T-helper 17 cell (primary cell): ENCODE results near the gene METTL2B. TPM values are rescaled to one million over a fixed set of nuclear protein-coding genes. Genes with fewer than 3 reads are reported as not detected.
"Not testable (repeated sequence)": the region's sequence is repeated elsewhere in the genome, so short reads cannot be mapped to it uniquely, and the experiment has no call there.

Source experiments
- ATAC-seq: fragments of 150-1000 bp; cut with Tn5 transposase; 2 replicates; pipeline ENCODE4 v1.10.0; 2021; ENCODE audit warnings: mild to moderate bottlenecking, moderate library complexity
- DNase-seq, 3 donors: peaks; one replicate each; pipeline versions ENCODE4 v3.0.0 to v3.0.0-alpha.2; 2020 to 2021
- H3K9me3 ChIP-seq: one replicate; pipeline ENCODE4 v1.7.0; 2013; ENCODE audit warnings: low read length, mild to moderate bottlenecking; ENCODE audit not compliant: control insufficient read depth, poor library complexity, severe bottlenecking
- H3K27ac Mint-ChIP-seq: one replicate; pipeline ENCODE4 v1.8.0; 2022; ENCODE audit warnings: mild to moderate bottlenecking, moderate library complexity, mixed read lengths
- H3K27me3 Mint-ChIP-seq: one replicate; pipeline ENCODE4 v1.8.0; 2022; ENCODE audit warnings: mixed read lengths
- H3K36me3 Mint-ChIP-seq: one replicate; pipeline ENCODE4 v1.8.0; 2022; ENCODE audit warnings: low read depth, mixed read lengths
- H3K4me1 Mint-ChIP-seq: one replicate; pipeline ENCODE4 v1.8.0; 2022; ENCODE audit warnings: mild to moderate bottlenecking, mixed read lengths
- H3K4me3 Mint-ChIP-seq: one replicate; pipeline ENCODE4 v1.8.0; 2022; ENCODE audit warnings: mild to moderate bottlenecking, moderate library complexity, mixed read lengths
- total RNA-seq, 4 donors: library from RNA in 2 of 4; stranded (reverse) in 2 of 4; gene quantifications; one replicate each; pipeline ENCODE4 v1.2.3 and lab custom pipeline; 2022 to 2026

METTL2B gene
- total RNA-seq, 2 donors from 2014 or later = 15.8 to 19.9 TPM

DNA sequence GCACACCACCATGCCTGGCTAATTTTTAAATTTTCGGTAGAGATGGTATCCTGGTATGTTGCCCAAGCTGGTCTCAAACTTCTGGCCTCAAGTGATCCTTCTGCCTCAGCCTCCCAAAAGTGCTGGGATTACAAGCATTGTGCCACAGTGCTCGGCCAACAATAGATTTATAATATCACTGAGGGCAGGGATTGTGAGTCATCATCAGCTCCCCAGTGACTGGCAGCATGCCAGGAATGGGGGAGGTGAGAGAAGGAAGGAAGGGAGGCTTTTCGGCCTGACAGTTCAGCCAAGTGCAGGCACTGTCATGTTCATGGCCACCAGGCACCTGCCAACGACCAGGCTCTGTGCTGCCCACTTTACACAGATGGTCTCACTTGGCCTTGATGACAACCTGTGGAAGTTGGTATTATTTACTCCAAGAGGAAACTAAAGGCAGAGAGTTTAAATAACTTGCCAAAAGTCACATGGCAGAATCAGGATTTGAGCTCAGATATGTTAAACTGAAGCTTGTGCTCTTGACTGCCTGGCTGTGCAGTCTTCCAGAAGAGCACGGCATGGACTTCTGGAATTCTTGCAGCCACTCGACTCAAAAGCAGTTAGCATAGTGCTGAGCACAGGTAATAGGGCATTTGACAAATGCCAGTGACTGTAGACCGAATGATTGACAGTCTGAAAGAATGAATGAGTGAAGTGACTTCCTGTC is 46.8 kb downstream of the METTL2B start:
- not testable (repeated sequence) for H3K4me1 Mint-ChIP-seq, H3K4me3 Mint-ChIP-seq, H3K9me3 ChIP-seq, H3K27me3 Mint-ChIP-seq, H3K36me3 Mint-ChIP-seq
- peak; percentile 83 for ATAC-seq
- DNase-seq = peak; percentile 49 to 66 (median 57)
- peak overlapping the region; percentile 80 for H3K27ac Mint-ChIP-seq

DNA sequence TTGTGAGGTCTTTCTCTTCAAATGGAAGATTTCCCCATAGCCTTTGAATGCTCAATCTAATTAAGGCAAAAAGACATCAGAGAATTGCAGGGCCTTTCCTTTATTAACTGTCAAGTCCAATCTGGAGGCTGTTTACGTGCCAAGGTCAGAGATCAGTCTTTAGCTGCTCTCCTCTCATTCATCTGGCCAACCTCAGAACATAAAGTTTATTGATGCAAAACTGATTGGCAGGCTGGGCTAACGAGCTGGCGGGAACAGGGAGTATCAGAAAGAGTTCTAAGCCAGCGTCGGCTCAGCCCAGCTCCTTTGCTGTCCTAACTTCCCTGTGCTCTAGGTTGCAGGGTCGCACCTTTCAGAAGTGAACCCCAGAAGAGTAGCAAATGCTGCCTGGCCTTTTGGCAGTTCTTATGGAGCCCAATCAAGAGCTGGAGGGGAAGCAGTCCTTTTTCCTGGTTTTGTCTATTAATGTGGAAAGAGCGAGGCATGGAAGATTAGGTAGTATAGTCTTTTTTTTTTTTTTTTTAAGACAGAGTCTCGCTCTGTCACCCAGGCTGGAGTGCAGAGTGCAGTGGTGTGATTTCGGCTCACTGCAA is 47.5 kb downstream of the METTL2B start:
- not testable (repeated sequence) for ATAC-seq, H3K9me3 ChIP-seq, DNase-seq, H3K27me3 Mint-ChIP-seq, H3K4me1 Mint-ChIP-seq, H3K4me3 Mint-ChIP-seq, H3K27ac Mint-ChIP-seq, H3K36me3 Mint-ChIP-seq

DNA sequence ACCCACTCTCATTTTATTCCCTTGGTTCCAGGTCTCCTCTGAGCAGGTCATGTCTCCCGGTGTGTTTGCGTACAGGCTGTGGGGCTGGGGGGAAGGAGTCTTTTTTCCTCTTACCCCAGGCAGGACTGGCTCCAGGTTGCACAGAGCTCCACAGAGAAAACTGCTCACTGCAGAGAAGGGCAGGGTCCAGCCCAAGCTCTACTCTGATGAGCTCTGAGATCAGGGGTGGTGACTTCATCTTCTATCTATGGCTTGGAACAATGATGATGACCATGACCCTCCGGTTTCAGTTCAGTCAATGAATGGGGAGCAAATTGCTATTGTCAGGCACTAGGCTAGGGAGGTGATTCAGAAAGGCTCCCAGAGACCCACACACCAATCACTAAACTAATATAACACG is 49.0 kb downstream of the METTL2B start:
- not testable (repeated sequence) for DNase-seq, H3K9me3 ChIP-seq, H3K27me3 Mint-ChIP-seq, ATAC-seq, H3K4me3 Mint-ChIP-seq, H3K36me3 Mint-ChIP-seq
- Mint-ChIP-seq H3K4me1 (peaks cover 11% of the 10 kb centered on the region), H3K27ac (peak overlapping the region; percentile 11)

DNA sequence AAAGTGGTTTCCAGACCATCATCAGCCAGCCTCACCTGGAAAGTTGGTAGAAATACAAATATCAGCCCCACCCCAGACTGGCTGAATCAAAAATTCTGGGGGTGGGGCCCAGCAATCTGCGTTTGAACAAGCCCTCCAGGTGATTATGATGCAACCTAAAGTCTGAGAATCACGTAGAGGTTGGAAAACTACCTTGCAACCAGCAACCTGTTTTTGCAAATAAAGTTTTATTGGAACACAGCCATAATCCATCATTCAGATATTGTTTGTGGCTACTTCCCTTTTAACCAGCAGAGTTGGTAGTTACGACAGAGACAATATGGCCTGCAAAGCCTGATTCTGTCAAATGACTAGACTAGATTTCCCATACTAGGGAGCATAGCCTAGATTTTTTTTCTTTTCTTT is 49.5 kb downstream of the METTL2B start:
- ATAC-seq, H3K9me3 ChIP-seq, H3K27me3 Mint-ChIP-seq, H3K4me3 Mint-ChIP-seq, DNase-seq, H3K27ac Mint-ChIP-seq, H3K36me3 Mint-ChIP-seq: not testable (repeated sequence)
- peaks cover 11% of the 10 kb centered on the region for H3K4me1 Mint-ChIP-seq

DNA sequence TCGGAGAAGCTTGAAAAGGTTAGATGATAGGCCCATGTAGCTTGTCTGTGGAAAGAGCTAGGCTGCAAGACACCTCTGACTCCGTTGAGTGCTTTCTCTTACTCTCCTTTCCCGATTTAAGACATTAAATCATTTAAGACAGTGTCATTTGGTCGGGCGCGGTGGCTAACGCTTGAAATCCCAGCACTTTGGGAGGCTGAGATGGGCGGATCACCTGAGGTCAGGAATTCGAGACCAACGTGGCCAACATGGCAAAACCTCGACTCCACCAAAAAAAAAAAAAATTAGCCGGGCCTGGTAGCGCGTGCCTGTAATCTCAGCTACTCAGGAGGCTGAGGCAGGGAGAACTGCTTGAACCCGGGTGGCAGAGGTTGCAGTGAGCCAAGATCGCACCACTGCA is 52.6 kb downstream of the METTL2B start:
- Mint-ChIP-seq H3K4me3 (peak overlapping the region; percentile 62), H3K4me1 (peaks cover 17% of the 10 kb centered on the region), H3K27ac (peak overlapping the region; percentile 80)
- H3K9me3 ChIP-seq, DNase-seq, ATAC-seq, H3K36me3 Mint-ChIP-seq, H3K27me3 Mint-ChIP-seq: not testable (repeated sequence)

DNA sequence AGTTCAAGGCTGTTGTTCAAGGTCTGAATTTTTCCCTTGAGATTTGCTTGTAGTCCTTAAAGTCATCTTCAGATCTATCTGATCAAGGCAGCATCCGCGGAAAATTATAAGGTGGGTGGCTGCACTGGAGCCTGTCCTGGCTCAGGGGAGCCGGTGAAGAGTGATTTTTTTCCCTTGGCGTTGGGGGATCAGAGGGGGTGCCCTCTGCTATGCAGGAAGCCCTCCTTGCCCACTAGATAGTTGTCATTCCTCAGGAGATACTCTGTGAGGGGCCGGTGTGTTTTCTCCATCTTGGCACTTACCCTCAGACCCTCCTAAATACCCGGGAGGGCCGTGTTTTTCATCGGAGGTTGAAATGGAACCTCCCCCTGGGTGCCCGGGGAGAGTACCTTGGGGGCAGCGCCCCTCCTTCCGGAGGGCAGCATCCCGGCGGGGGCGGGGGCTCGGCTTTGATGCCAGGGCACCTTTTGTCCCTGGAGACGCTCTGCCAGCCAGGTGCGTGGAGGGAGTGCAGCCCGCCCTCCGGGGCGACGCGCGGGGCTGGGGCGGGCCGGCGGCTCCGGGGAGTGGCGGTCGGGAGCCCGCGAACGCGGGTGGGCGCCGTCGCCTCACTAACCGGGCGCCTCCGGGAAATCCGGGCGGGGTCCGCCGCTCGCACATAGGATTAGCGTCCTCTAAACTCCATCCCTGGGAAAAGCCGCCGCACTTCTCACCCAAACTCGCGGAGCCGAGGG is 53.7 kb downstream of the METTL2B start:
- peak overlapping the region; percentile 80 for H3K27ac Mint-ChIP-seq
- ATAC-seq (peak; percentile 52), DNase-seq (peak; percentile 38 to 54 (median 52))
- not testable (repeated sequence) for H3K36me3 Mint-ChIP-seq, H3K27me3 Mint-ChIP-seq, H3K9me3 ChIP-seq
- H3K4me1 Mint-ChIP-seq = peaks cover 19% of the 10 kb centered on the region
- H3K4me3 Mint-ChIP-seq = peak overlapping the region; percentile 85

DNA sequence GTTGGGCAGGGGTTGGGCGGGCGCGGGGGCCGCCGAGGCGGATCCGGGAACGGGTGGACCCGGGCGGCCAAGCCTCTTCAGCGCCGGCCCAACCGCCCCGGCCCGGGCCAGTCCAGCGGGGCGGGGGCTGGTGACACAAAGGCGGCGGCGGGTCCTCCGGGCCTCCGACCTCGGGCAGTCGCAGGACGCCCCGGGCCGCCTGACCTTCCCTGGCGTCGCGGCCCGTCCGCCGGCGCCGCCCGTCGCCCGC is 54.2 kb downstream of the METTL2B start:
- H3K4me3 Mint-ChIP-seq = peak overlapping the region; percentile 89

DNA sequence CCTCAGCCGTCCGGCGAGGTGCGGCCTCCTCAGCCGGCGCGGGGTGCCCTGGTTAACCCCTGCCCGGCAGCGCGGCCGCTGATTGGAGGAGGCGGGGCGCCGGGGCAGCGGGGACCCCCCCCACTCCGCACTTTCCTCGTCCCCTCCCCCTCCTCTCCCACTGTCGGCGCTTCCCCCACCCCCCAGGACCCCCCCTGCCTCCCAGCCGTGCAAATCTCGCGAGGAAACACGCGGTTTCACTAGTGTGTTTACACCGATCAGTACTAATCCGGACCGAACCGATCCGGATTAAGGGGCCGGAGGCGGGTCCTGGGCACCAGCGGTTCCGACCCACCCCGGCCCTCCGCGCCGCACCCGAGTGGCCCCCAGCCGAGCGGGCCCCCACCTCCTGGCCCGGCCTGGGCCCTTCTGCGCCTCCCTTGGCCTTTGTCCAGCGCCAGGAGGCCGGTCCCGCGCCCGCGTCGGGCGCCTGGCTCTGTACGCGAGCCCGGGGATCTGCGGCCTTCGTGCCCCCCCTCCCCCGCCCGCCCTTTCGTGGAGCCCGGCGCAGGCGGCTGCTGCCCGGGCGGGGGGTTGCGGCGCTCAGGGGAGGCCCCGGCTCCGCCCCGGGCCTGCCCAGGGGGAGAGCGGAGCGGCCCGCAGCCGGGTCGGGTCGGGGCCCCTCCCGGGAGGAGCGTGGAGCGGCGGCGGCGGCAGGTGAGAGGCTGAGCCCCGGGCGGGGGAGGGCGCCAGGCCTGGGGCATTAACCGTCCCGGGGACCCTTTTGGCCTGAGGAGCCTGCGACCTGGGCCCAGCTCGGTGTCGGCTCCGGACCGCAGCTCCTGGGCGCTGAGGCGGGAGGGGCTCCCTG is 54.8 kb downstream of the METTL2B start:
- Mint-ChIP-seq H3K4me1 (peaks cover 21% of the 10 kb centered on the region), H3K4me3 (peak overlapping the region; percentile 89)
- DNase-seq = peak; percentile 57 to 75 (median 60)
- ATAC-seq = peak; percentile 80
- H3K27me3 Mint-ChIP-seq, H3K9me3 ChIP-seq, H3K27ac Mint-ChIP-seq, H3K36me3 Mint-ChIP-seq: not testable (repeated sequence)

More for the DNA sequence above, 54.2 kb downstream of the METTL2B start:
- peaks cover 21% of the 10 kb centered on the region for H3K4me1 Mint-ChIP-seq
- no peak overlapping the region for H3K27ac Mint-ChIP-seq
- H3K9me3 ChIP-seq = no peaks in the 10 kb centered on the region
- no peak for DNase-seq
- H3K36me3 Mint-ChIP-seq = no peaks in the 10 kb centered on the region
- H3K27me3 Mint-ChIP-seq = no peaks in the 10 kb centered on the region
- ATAC-seq = no peak

DNA sequence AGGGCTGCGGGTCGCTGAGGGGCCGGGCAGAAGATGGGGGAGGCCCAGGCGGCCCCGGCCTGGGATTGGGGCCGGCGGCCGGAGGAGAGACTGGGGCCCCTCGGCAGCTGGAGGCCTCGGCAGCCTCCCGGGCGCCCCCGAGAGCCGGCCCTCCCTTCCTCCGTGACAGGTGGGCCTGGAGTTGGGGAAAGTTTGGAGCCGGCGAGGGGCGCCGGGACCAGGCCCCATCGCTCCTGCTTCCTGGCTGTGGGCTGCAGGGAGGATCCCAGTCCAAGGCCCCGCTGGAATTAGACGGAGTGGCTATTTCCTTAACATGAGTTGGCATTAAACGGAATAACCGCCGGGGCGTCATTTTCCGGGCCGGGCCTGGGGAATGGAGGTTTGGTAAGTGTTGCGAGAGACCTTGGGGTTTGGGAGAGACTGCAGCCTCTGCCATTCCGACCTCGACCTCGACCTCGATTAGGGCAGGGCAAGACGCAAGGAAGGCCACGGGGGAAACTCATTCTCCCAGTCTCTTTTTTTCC is 55.5 kb downstream of the METTL2B start:
- peak in 2 of 3 donors; percentile 15 to 16 for DNase-seq
- not testable (repeated sequence) for H3K27me3 Mint-ChIP-seq, ATAC-seq, H3K9me3 ChIP-seq, H3K36me3 Mint-ChIP-seq
- peaks cover 21% of the 10 kb centered on the region for H3K4me1 Mint-ChIP-seq
- peak overlapping the region; percentile 90 for H3K27ac Mint-ChIP-seq
- peak overlapping the region; percentile 89 for H3K4me3 Mint-ChIP-seq

DNA sequence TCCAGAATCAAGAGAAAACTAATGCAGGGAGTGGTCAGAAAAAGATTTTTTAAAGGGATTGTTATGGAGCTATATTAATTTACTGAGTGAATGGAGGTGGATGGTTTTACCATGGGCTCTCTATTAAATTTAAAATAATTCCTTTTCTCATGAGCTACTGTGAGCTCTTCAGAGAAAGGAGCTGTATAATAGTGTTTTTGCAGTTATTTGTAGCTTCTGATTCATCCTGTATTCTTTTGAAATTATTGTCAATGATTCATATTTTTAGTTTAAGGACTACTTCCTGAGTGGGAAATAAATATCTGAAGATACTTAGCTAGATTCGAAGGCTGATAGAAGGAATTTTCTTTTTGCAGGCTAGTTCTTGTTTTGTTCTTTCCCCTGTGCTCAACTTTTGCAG is 56.4 kb downstream of the METTL2B start:
- Mint-ChIP-seq H3K27ac (peak overlapping the region; percentile 90), H3K4me1 (peaks cover 22% of the 10 kb centered on the region), H3K4me3 (peak overlapping the region; percentile 89)
- ATAC-seq, H3K36me3 Mint-ChIP-seq, H3K9me3 ChIP-seq, H3K27me3 Mint-ChIP-seq, DNase-seq: not testable (repeated sequence)

DNA sequence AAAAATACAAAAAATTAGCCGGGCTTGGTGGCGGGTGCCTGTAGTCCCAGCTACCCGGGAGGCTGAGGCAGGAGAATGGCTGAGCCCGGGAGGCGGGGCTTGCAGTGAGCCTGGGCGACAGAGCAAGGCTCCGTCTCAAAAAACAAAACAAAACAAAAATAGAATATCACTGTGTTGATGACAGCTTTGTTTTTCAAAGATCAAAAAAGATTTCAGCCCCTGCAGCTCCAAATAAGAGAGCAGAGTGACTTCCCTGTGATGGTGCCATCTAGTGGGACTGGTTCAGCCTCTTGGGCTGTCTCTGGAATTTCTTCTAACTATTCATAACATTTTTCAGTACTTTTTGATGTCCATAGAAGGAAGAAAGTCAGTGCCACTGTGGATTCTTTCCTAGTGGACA is 60.9 kb downstream of the METTL2B start:
- peak; percentile 96 for ATAC-seq
- peaks cover 24% of the 10 kb centered on the region for H3K4me1 Mint-ChIP-seq
- H3K9me3 ChIP-seq, H3K27me3 Mint-ChIP-seq, H3K27ac Mint-ChIP-seq, H3K36me3 Mint-ChIP-seq, H3K4me3 Mint-ChIP-seq, DNase-seq: not testable (repeated sequence)

DNA sequence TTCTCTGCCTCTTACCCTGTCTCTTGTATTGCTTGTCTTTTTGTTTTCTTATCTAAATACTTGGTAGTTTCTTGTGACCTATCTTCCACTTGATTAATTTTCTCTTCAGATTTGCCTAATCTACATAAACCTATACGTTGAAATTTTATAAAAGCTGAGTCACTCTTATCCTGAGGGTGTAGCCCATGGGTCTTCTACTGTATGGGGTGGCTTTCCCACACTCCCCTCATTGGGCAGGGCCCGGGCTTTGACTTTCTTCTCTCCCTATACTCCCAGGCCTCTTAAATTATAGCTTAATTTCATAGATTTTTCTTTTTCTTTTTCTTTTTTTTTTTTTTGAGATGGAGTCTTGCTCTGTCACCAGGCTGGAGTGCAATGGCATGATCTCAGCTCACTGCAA is 66.0 kb downstream of the METTL2B start:
- not testable (repeated sequence) for H3K27ac Mint-ChIP-seq, DNase-seq, H3K27me3 Mint-ChIP-seq, H3K4me1 Mint-ChIP-seq, H3K36me3 Mint-ChIP-seq, H3K4me3 Mint-ChIP-seq, H3K9me3 ChIP-seq, ATAC-seq

DNA sequence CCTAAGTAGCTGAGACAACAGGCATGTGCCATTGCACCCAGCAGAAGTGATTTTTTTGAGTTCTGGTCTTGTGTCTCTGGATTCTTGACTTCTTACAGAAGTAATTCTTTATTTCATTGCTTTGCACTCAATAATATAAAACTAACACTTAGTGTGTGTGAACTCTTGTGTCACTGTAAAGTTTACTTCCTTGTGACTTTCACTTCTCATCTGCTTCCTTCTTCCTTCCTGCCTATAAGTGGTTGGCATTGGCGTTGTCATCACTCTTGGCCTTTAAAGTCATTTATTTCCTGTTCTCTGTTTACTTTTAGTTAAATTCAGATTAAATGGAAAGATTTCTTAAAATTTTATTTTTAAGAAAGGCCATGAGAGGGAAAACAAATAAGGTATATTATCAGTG is 66.8 kb downstream of the METTL2B start:
- not testable (repeated sequence) for H3K4me3 Mint-ChIP-seq, DNase-seq, H3K4me1 Mint-ChIP-seq, H3K36me3 Mint-ChIP-seq, H3K27ac Mint-ChIP-seq, H3K27me3 Mint-ChIP-seq, H3K9me3 ChIP-seq, ATAC-seq
